GM23338 (cell line): Measurements from ENCODE around the gene SULF2. TPM values are rescaled to one million over a fixed set of nuclear protein-coding genes. Genes with fewer than 3 reads are reported as not detected.

Experiments
- ATAC-seq: fragments of 200-7000 bp; cut with Tn5 transposase; 3 replicates; pipeline ENCODE4 v1.9.1; 2020
- DNase-seq: peaks from one replicate; pipeline ENCODE4 v3.0.0-alpha.2; 2015; ENCODE audit warnings: low spot score
- H2AFZ ChIP-seq: fragments of 200-600 bp; sonication (generic); 2 replicates; pipeline ENCODE4 v1.8.0; 2016; ENCODE audit warnings: antibody characterized with exemption, mild to moderate bottlenecking, moderate library complexity
- H3F3A ChIP-seq: fragments of 200-600 bp; sonication (generic); replicated peaks from 2 replicates; pipeline ENCODE4 v1.8.0; 2017; ENCODE audit warnings: antibody characterized with exemption, mixed run types, low read depth
- H3K27ac ChIP-seq: fragments of 200-600 bp; sonication (generic); 2 replicates; pipeline ENCODE4 v1.6.1; 2016; ENCODE audit warnings: low read depth
- H3K27me3 ChIP-seq: fragments of 200-600 bp; sonication (generic); 2 replicates; pipeline ENCODE4 v1.8.0; 2016; ENCODE audit warnings: mild to moderate bottlenecking, mixed run types, moderate library complexity; ENCODE audit not compliant: insufficient read depth
- H3K36me3 ChIP-seq: fragments of 200-600 bp; sonication (generic); 2 replicates; pipeline ENCODE4 v1.8.0; 2016; ENCODE audit warnings: mild to moderate bottlenecking; ENCODE audit not compliant: insufficient read depth
- H3K4me1 ChIP-seq: fragments of 200-600 bp; sonication (generic); 2 replicates; pipeline ENCODE4 v1.8.0; 2016; ENCODE audit warnings: mild to moderate bottlenecking, moderate library complexity; ENCODE audit not compliant: insufficient read depth
- H3K4me2 ChIP-seq: fragments of 200-600 bp; sonication (generic); 2 replicates; pipeline ENCODE4 v1.7.1; 2017; ENCODE audit warnings: mixed run types
- H3K4me3 ChIP-seq: fragments of 200-600 bp; sonication (generic); 2 replicates; pipeline ENCODE4 v1.6.1; 2016; ENCODE audit warnings: mixed run types
- H3K79me2 ChIP-seq: fragments of 200-600 bp; sonication (generic); replicated peaks from 2 replicates; pipeline ENCODE4 v1.8.0; 2017; ENCODE audit warnings: mild to moderate bottlenecking; ENCODE audit not compliant: insufficient read depth
- H3K9me2 ChIP-seq: fragments of 200-600 bp; sonication (generic); 2 replicates; pipeline ENCODE4 v1.8.0; 2017; ENCODE audit not compliant: insufficient read depth
- H4K20me1 ChIP-seq: fragments of 200-600 bp; sonication (generic); replicated peaks from 2 replicates; pipeline ENCODE4 v1.8.0; 2017; ENCODE audit warnings: mild to moderate bottlenecking; ENCODE audit not compliant: insufficient read depth
- H3K27ac Mint-ChIP-seq: 2 replicates; pipeline ENCODE4 v1.8.0; 2020; ENCODE audit warnings: inconsistent platforms, mild to moderate bottlenecking, moderate library complexity, mixed read lengths
- H3K27me3 Mint-ChIP-seq: 3 replicates; pipeline ENCODE4 v1.8.0; 2022; ENCODE audit warnings: low read depth, mild to moderate bottlenecking, moderate library complexity, mixed read lengths, inconsistent platforms; ENCODE audit not compliant: insufficient read depth, poor library complexity
- H3K36me3 Mint-ChIP-seq: 3 replicates; pipeline ENCODE4 v1.8.0; 2021; ENCODE audit warnings: low read depth, mild to moderate bottlenecking, inconsistent platforms, moderate library complexity, mixed read lengths
- H3K4me1 Mint-ChIP-seq: 3 replicates; pipeline ENCODE4 v1.8.0; 2020; ENCODE audit warnings: mild to moderate bottlenecking, inconsistent platforms, mixed read lengths
- H3K4me3 Mint-ChIP-seq: 3 replicates; pipeline ENCODE4 v1.8.0; 2021; ENCODE audit warnings: moderate library complexity, mild to moderate bottlenecking, inconsistent platforms, mixed read lengths
- H3K9me3 Mint-ChIP-seq: 3 replicates; pipeline ENCODE4 v1.8.0; 2020; ENCODE audit warnings: moderate library complexity, mild to moderate bottlenecking, inconsistent platforms, mixed read lengths
- CREB1 ChIP-seq: fragments of 250-450 bp; sonication (Bioruptor Pico); IDR thresholded peaks from 2 replicates; pipeline ENCODE4 v1.5.0; 2020; ENCODE audit warnings: low read depth, mild to moderate bottlenecking, moderate library complexity
- EZH2 ChIP-seq: fragments of 200-600 bp; sonication (generic); IDR thresholded peaks from one replicate; pipeline ENCODE4 v1.8.0; 2017; ENCODE audit warnings: antibody characterized with exemption, mild to moderate bottlenecking, low read depth; ENCODE audit not compliant: unreplicated experiment
- EZH2phosphoT487 ChIP-seq: fragments of 200-600 bp; sonication (generic); IDR thresholded peaks from one replicate; pipeline ENCODE4 v1.8.1; 2018; ENCODE audit warnings: antibody characterized with exemption; ENCODE audit not compliant: unreplicated experiment
- JUNB ChIP-seq: IDR thresholded peaks from one replicate; pipeline ENCODE4 v1.6.1; 2016; ENCODE audit warnings: antibody characterized with exemption; ENCODE audit not compliant: unreplicated experiment
- NANOG ChIP-seq: IDR thresholded peaks from 2 replicates; pipeline ENCODE4 v1.6.1; 2016; ENCODE audit warnings: antibody characterized with exemption, borderline replicate concordance
- POLR2AphosphoS5 ChIP-seq: IDR thresholded peaks from 2 replicates; pipeline ENCODE4 v1.6.1; 2016; ENCODE audit warnings: antibody characterized with exemption, low read depth
- STAT1 ChIP-seq: IDR thresholded peaks from one replicate; pipeline ENCODE4 v1.6.1; 2016; ENCODE audit warnings: antibody characterized with exemption; ENCODE audit not compliant: unreplicated experiment
- ZNF114 ChIP-seq: fragments of 250-450 bp; sonication (Bioruptor Pico); IDR thresholded peaks from 2 replicates; pipeline ENCODE4 v1.5.0; 2020; ENCODE audit warnings: mild to moderate bottlenecking, moderate library complexity
- ZNF331 ChIP-seq: fragments of 250-450 bp; sonication (Bioruptor Pico); IDR thresholded peaks from 2 replicates; pipeline ENCODE4 v1.5.0; 2020; ENCODE audit warnings: low read depth, mild to moderate bottlenecking, moderate library complexity
- polyA plus RNA-seq: library from polyadenylated mRNA; unstranded; fragments of >200 nt; fragmentation: Nextera tagmentation; extraction: Ambion mirVana; gene quantifications from 2 replicates; pipeline ENCODE4 v1.2.1, GENCODE V29; 2016
- total RNA-seq: library from RNA; depleted of rRNA; stranded (reverse); fragments of >200 nt; shearing (Covaris generic); gene quantifications from 2 replicates; pipeline ENCODE4 v1.2.3, GENCODE V29; 2014
- TF ChIP-seq, protein P1 (sequence below): IDR thresholded peaks from 2 replicates; pipeline ENCODE4 v1.6.1; 2016; ENCODE audit warnings: antibody characterized with exemption
- TF ChIP-seq, protein P2 (sequence below), 2 experiments: fragments of 200-600 bp in 1 of 2; sonication (generic) in 1 of 2; conservative IDR thresholded peaks; 2 replicates each; pipeline versions ENCODE4 v1.5.1 to v1.6.1; 2016 to 2017; ENCODE audit warnings: antibody characterized with exemption in 2 of 2, low read depth in 2 of 2, mild to moderate bottlenecking in 2 of 2, moderate library complexity in 1 of 2

Gene SULF2
- total and polyA plus RNA-seq, 2 experiments from 2014 or later = 9.5 to 20.7 TPM

DNA sequence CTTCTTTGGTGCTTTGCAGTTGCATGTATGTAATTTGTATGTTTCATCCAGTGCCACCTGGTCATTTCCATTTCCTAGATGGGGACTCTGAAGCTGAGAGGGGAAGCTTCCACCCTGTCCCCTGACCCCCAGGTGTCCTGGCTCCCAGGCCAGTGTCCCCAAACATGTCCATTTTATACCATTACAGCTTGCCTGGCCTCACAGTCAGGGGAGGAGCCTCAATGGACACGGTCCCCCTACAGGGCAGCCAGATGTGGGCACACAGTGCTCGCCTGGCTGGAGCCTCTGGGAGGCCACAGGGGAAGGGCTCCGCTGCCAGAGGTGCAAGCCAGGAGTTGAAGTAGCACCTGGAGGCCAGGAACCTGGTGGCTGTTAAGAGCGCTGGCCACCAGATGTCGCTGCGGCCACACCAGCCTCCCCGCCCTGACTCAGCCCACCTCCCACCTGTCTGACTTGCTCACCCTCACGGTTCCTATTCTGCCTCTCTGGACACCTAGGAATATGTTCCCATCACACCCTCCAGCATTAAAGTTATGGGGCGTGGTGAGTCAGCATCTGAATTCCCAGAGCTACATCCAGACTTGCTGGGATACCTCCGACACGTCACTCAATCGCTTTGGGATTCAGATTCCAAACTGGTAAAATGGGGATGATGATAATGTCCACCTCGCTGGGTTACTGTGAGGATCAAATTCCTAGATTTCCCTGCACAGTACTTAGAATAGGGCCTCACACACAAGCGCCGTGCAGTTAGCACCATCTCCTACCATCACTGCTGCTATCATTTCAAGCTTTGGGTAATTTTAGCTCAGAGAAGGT is 107.4 kb downstream of the SULF2 start:
- H3K4me3 Mint-ChIP-seq = no peak overlapping the region
- H3K79me2 ChIP-seq = no peaks in the 10 kb centered on the region
- no peaks in the 10 kb centered on the region; the same call in 1 of the 2 replicates for H4K20me1 ChIP-seq
- H3K27me3 ChIP-seq = no peaks in the 10 kb centered on the region
- no peak overlapping the region for H3K27ac ChIP-seq
- H3K4me3 ChIP-seq = no peak overlapping the region
- peaks cover 5% of the 10 kb centered on the region; the same call in 1 of the 2 replicates for H3K4me1 ChIP-seq
- peak; percentile 86 for DNase-seq
- no peak overlapping the region for H2AFZ ChIP-seq
- no peaks in the 10 kb centered on the region for H3F3A ChIP-seq
- TF ChIP-seq EZH2phosphoT487 (no peak), EZH2 (no peak), JUNB (no peak), ZNF114 (CRISPR knock-in tag) (no peak), CREB1 (CRISPR knock-in tag) (no peak), STAT1 (no peak)
- TF ChIP-seq, protein P1, sequence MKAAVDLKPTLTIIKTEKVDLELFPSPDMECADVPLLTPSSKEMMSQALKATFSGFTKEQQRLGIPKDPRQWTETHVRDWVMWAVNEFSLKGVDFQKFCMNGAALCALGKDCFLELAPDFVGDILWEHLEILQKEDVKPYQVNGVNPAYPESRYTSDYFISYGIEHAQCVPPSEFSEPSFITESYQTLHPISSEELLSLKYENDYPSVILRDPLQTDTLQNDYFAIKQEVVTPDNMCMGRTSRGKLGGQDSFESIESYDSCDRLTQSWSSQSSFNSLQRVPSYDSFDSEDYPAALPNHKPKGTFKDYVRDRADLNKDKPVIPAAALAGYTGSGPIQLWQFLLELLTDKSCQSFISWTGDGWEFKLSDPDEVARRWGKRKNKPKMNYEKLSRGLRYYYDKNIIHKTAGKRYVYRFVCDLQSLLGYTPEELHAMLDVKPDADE = no peak
- TF ChIP-seq, protein P2, sequence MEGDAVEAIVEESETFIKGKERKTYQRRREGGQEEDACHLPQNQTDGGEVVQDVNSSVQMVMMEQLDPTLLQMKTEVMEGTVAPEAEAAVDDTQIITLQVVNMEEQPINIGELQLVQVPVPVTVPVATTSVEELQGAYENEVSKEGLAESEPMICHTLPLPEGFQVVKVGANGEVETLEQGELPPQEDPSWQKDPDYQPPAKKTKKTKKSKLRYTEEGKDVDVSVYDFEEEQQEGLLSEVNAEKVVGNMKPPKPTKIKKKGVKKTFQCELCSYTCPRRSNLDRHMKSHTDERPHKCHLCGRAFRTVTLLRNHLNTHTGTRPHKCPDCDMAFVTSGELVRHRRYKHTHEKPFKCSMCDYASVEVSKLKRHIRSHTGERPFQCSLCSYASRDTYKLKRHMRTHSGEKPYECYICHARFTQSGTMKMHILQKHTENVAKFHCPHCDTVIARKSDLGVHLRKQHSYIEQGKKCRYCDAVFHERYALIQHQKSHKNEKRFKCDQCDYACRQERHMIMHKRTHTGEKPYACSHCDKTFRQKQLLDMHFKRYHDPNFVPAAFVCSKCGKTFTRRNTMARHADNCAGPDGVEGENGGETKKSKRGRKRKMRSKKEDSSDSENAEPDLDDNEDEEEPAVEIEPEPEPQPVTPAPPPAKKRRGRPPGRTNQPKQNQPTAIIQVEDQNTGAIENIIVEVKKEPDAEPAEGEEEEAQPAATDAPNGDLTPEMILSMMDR (conservative IDR thresholded peaks at IDR 0.05; ENCODE audit: low read depth in 2 of 2) = peak; percentile 73 to 97
- no peaks in the 10 kb centered on the region; the same call in 2 of the 3 replicates for H3K9me3 Mint-ChIP-seq
- no peaks in the 10 kb centered on the region for H3K36me3 ChIP-seq
- no peaks in the 10 kb centered on the region for H3K9me2 ChIP-seq
- ATAC-seq = peak; percentile 81
- H3K27me3 Mint-ChIP-seq = peaks cover 3% of the 10 kb centered on the region
- no peaks in the 10 kb centered on the region for H3K36me3 Mint-ChIP-seq
- H3K27ac Mint-ChIP-seq = no peak overlapping the region
- H3K4me1 Mint-ChIP-seq = peaks cover 19% of the 10 kb centered on the region
- no peak overlapping the region for H3K4me2 ChIP-seq

DNA sequence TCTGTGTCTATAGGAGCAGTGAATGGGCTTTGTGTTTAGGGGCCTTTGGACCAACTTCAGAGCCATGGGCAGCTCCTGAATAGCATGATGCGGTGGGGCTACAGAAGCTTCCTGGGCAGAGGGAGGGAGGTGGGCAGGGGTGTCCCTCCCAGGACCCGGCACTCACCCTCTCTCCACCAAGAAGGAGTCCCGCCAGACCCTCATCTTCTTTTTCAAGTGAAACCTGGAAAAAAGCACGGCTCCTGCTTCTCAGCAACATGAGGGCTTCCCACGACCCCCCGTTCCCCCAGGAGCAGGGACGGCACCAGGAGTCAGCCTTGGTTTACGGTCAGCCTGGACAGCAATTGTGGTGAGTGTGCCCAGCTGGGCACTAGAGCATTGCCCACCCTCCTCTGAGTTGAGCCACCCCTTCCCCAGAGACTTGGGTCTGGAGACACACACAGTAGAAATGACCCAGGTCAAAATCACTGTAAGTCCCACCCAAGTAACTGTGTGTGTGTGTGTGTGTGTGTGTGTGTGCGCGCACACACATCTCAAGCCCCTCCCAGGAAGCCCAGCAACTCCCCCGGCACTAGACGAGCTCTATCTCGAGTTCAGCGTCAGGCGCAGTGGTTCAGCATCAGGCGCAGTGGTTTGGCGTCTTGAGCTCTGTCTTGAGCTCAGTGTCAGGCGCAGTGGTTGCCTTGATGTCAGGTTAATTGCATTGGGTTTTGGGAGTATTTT is 108.2 kb downstream of the SULF2 start:
- Histone ChIP-seq H3F3A (no peaks in the 10 kb centered on the region), H4K20me1 (no peaks in the 10 kb centered on the region; the same call in 1 of the 2 replicates), H3K4me1 (peaks cover 5% of the 10 kb centered on the region; the same call in 1 of the 2 replicates), H3K36me3 (no peaks in the 10 kb centered on the region), H3K79me2 (no peaks in the 10 kb centered on the region), H3K27me3 (no peaks in the 10 kb centered on the region), H3K27ac (no peak overlapping the region), H3K4me3 (no peak overlapping the region), H2AFZ (no peak overlapping the region), H3K9me2 (no peaks in the 10 kb centered on the region), H3K4me2 (no peak overlapping the region)
- ATAC-seq (no peak), DNase-seq (no peak)
- H3K27me3 Mint-ChIP-seq = peaks cover 3% of the 10 kb centered on the region
- peaks cover 20% of the 10 kb centered on the region for H3K4me1 Mint-ChIP-seq
- H3K27ac Mint-ChIP-seq = no peak overlapping the region
- no peaks in the 10 kb centered on the region; the same call in 2 of the 3 replicates for H3K9me3 Mint-ChIP-seq
- no peak overlapping the region for H3K4me3 Mint-ChIP-seq
- H3K36me3 Mint-ChIP-seq = no peaks in the 10 kb centered on the region
- TF ChIP-seq, protein P1 = no peak
- TF ChIP-seq NANOG = no peak
- TF ChIP-seq STAT1 = no peak
- TF ChIP-seq ZNF331 = no peak
- no peak for TF ChIP-seq POLR2AphosphoS5
- TF ChIP-seq, protein P2 (conservative IDR thresholded peaks at IDR 0.05; ENCODE audit: low read depth in 2 of 2) = no peak
- no peak for TF ChIP-seq EZH2phosphoT487
